HFFc6 (cell line): ENCODE data around the gene SPOCK3. TPM values are rescaled to one million over a fixed set of nuclear protein-coding genes. Genes with fewer than 3 reads are reported as not detected.

ENCODE experiments used
- DNase-seq: peaks from one replicate; pipeline ENCODE4 v3.0.0-alpha.2; 2018
- H3K27ac Mint-ChIP-seq: 2 replicates; pipeline ENCODE4 v1.8.0; 2020; ENCODE audit warnings: mild to moderate bottlenecking, mixed read lengths
- H3K27me3 Mint-ChIP-seq: 2 replicates; pipeline ENCODE4 v1.8.0; 2021; ENCODE audit warnings: mild to moderate bottlenecking, moderate library complexity, mixed read lengths; ENCODE audit not compliant: insufficient read depth
- H3K36me3 Mint-ChIP-seq: 2 replicates; pipeline ENCODE4 v1.8.0; 2021; ENCODE audit warnings: low read depth, mixed read lengths
- H3K4me1 Mint-ChIP-seq: 2 replicates; pipeline ENCODE4 v1.8.0; 2020; ENCODE audit warnings: low read depth, mixed read lengths
- H3K4me3 Mint-ChIP-seq: 2 replicates; pipeline ENCODE4 v1.8.0; 2020; ENCODE audit warnings: mild to moderate bottlenecking, moderate library complexity, mixed read lengths
- H3K9me3 Mint-ChIP-seq: 2 replicates; pipeline ENCODE4 v1.8.0; 2020; ENCODE audit warnings: mild to moderate bottlenecking, mixed read lengths
- CTCF ChIP-seq: fragments of 200-600 bp; sonication (generic); IDR thresholded peaks from 2 replicates; pipeline ENCODE4 v1.5.0; 2021; ENCODE audit warnings: antibody characterized with exemption, mild to moderate bottlenecking
- total RNA-seq, 6 experiments: library from RNA; stranded (reverse); fragmentation: NEBNext Ultra II Directional; extraction: Animal tissue kit (Norgen Biotek cat#: 25700); gene quantifications; 2 replicates in 1 of 6; 3 replicates in 5 of 6; pipeline ENCODE4 v1.2.3, GENCODE V29; 2021

Gene SPOCK3
- total RNA-seq, 6 experiments from 2014 or later, result not detected

- Mint-ChIP-seq H3K4me3 (no peak overlapping the region), H3K9me3 (peaks cover 20% of the 10 kb centered on the region), H3K27me3 (no peaks in the 10 kb centered on the region), H3K27ac (no peak overlapping the region), H3K36me3 (no peaks in the 10 kb centered on the region), H3K4me1 (no peaks in the 10 kb centered on the region)
- no peak for TF ChIP-seq CTCF
- no peak for DNase-seq
Measured at GRCh38 chr4:167176723-167177367, 57.4 kb downstream of the SPOCK3 start.

- H3K36me3 Mint-ChIP-seq, result no peaks in the 10 kb centered on the region
- no peaks in the 10 kb centered on the region for H3K27me3 Mint-ChIP-seq
- peaks cover 28% of the 10 kb centered on the region for H3K9me3 Mint-ChIP-seq
- H3K27ac Mint-ChIP-seq, result no peak overlapping the region
- H3K4me1 Mint-ChIP-seq, result no peaks in the 10 kb centered on the region
- DNase-seq, result no peak
- no peak overlapping the region for H3K4me3 Mint-ChIP-seq
- TF ChIP-seq CTCF, result no peak
Measured at GRCh38 chr4:167171928-167172327, 62.4 kb downstream of the SPOCK3 start.

- no peak for TF ChIP-seq CTCF
- Mint-ChIP-seq H3K27me3 (no peaks in the 10 kb centered on the region; the same call in 1 of the 2 replicates), H3K36me3 (no peaks in the 10 kb centered on the region), H3K9me3 (peaks cover 28% of the 10 kb centered on the region), H3K27ac (no peak overlapping the region), H3K4me1 (no peaks in the 10 kb centered on the region), H3K4me3 (no peak overlapping the region)
- no peak for DNase-seq
Measured at GRCh38 chr4:167168611-167169010, 65.7 kb downstream of the SPOCK3 start.

GRCh38 chr4:167150587-167150986 is 83.7 kb downstream of the SPOCK3 start:
- Mint-ChIP-seq H3K9me3 (peaks cover 27% of the 10 kb centered on the region), H3K36me3 (no peaks in the 10 kb centered on the region), H3K27me3 (peaks cover 2% of the 10 kb centered on the region; the same call in 1 of the 2 replicates), H3K4me1 (no peaks in the 10 kb centered on the region), H3K4me3 (no peak overlapping the region), H3K27ac (no peak overlapping the region)
- TF ChIP-seq CTCF, result no peak
- DNase-seq, result no peak

- no peaks in the 10 kb centered on the region; the same call in 1 of the 2 replicates for H3K36me3 Mint-ChIP-seq
- no peak for DNase-seq
- TF ChIP-seq CTCF, result no peak
- H3K27ac Mint-ChIP-seq, result no peak overlapping the region
- no peak overlapping the region for H3K4me3 Mint-ChIP-seq
- H3K4me1 Mint-ChIP-seq, result no peaks in the 10 kb centered on the region
- H3K27me3 Mint-ChIP-seq, result peaks cover 2% of the 10 kb centered on the region
- peaks cover 50% of the 10 kb centered on the region for H3K9me3 Mint-ChIP-seq
Measured at GRCh38 chr4:167144605-167145004, 89.7 kb downstream of the SPOCK3 start.
